NOMO-1 treated with dmso at 0.1 percent for 144 hours (cell line): Measurements from ENCODE around the gene TP73.

Experiments
- DNase-seq: peaks from one replicate; lab custom pipeline; 2025; ENCODE audit not compliant: unreplicated experiment; lab: John Stamatoyannopoulos, UW

Gene TP73

GRCh38 chr1:3725366-3725765 lies 73.0 kb downstream of the TP73 start:
- no peak for DNase-seq

- no peak for DNase-seq
Observed at GRCh38 chr1:3727042-3727824, 74.9 kb downstream of the TP73 start.

GRCh38 chr1:3727825-3728776 lies 75.8 kb downstream of the TP73 start:
- DNase-seq, result no peak

- no peak for DNase-seq
Observed at GRCh38 chr1:3729594-3730542, 77.6 kb downstream of the TP73 start.

GRCh38 chr1:3730543-3731247 lies 78.4 kb downstream of the TP73 start:
- no peak for DNase-seq

GRCh38 chr1:3731583-3732433 lies 79.5 kb downstream of the TP73 start:
- no peak for DNase-seq

- no peak for DNase-seq
Observed at GRCh38 chr1:3732434-3733093, 80.2 kb downstream of the TP73 start.

GRCh38 chr1:3733094-3733882 lies 81.0 kb downstream of the TP73 start:
- no peak for DNase-seq

- DNase-seq, result no peak
Observed at GRCh38 chr1:3733883-3734589, 81.7 kb downstream of the TP73 start.

- DNase-seq, result no peak
Observed at GRCh38 chr1:3734602-3735001, 82.3 kb downstream of the TP73 start.

GRCh38 chr1:3735027-3735681 lies 82.8 kb downstream of the TP73 start:
- no peak for DNase-seq

- no peak for DNase-seq
Observed at GRCh38 chr1:3735688-3736087, 83.4 kb downstream of the TP73 start.

GRCh38 chr1:3736131-3736561 lies 83.8 kb downstream of the TP73 start:
- DNase-seq, result no peak

- DNase-seq, result no peak
Observed at GRCh38 chr1:3736708-3737107, 84.4 kb downstream of the TP73 start.

- DNase-seq, result no peak
Observed at GRCh38 chr1:3738943-3739342, 86.6 kb downstream of the TP73 start.

- no peak for DNase-seq
Observed at GRCh38 chr1:3740042-3740441, 87.7 kb downstream of the TP73 start.

GRCh38 chr1:3740752-3741151 lies 88.4 kb downstream of the TP73 start:
- no peak for DNase-seq
